Measurements from ENCODE around the gene CA9. TPM values are rescaled to one million over a fixed set of nuclear protein-coding genes. Genes with fewer than 3 reads are reported as not detected.

CA9 gene
- polyA plus RNA-seq (2011; rRNA removed) (0.13 and 0.32 TPM in 2 replicates), polyA minus RNA-seq (2011; rRNA and poly(A)+ RNA removed) (not detected in 2 replicates)

DNA sequence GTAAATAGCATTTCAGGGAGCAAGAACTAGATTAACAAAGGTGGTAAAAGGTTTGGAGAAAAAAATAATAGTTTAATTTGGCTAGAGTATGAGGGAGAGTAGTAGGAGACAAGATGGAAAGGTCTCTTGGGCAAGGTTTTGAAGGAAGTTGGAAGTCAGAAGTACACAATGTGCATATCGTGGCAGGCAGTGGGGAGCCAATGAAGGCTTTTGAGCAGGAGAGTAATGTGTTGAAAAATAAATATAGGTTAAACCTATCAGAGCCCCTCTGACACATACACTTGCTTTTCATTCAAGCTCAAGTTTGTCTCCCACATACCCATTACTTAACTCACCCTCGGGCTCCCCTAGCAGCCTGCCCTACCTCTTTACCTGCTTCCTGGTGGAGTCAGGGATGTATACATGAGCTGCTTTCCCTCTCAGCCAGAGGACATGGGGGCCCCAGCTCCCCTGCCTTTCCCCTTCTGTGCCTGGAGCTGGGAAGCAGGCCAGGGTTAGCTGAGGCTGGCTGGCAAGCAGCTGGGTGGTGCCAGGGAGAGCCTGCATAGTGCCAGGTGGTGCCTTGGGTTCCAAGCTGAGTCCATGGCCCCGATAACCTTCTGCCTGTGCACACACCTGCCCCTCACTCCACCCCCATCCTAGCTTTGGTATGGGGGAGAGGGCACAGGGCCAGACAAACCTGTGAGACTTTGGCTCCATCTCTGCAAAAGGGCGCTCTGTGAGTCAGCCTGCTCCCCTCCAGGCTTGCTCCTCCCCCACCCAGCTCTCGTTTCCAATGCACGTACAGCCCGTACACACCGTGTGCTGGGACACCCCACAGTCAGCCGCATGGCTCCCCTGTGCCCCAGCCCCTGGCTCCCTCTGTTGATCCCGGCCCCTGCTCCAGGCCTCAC lies at the start of gene CA9:
Gene CA9 (plus strand): TSS at position 797 of the 893 bp plus-strand sequence. CDS start 32 bp downstream, at position 829.
- no peak for DNase-seq (ENCODE audit: low read depth)
- ChIA-PET CTCF (interaction anchor here (0.8 to 5.0 kb wide), 5 partner anchors 8 to 63 kb away, joined by 3 to 29 read pairs (median 3); partner anchors contain the start of gene ARHGEF39), POLR2A (no interaction called here)
- no peaks in the 10 kb centered on the region for H3K27me3 ChIP-seq (ENCODE audit: control insufficient read depth, insufficient read depth, low read length)
- H3K4me3 ChIP-seq (ENCODE audit: low read depth, low read length): no peak within 1 kb of the TSS
- no peaks in the 10 kb centered on the region for H3K36me3 ChIP-seq (ENCODE audit: control insufficient read depth, insufficient read depth, low read length)
- TF ChIP-seq, protein P1, sequence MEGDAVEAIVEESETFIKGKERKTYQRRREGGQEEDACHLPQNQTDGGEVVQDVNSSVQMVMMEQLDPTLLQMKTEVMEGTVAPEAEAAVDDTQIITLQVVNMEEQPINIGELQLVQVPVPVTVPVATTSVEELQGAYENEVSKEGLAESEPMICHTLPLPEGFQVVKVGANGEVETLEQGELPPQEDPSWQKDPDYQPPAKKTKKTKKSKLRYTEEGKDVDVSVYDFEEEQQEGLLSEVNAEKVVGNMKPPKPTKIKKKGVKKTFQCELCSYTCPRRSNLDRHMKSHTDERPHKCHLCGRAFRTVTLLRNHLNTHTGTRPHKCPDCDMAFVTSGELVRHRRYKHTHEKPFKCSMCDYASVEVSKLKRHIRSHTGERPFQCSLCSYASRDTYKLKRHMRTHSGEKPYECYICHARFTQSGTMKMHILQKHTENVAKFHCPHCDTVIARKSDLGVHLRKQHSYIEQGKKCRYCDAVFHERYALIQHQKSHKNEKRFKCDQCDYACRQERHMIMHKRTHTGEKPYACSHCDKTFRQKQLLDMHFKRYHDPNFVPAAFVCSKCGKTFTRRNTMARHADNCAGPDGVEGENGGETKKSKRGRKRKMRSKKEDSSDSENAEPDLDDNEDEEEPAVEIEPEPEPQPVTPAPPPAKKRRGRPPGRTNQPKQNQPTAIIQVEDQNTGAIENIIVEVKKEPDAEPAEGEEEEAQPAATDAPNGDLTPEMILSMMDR (IDR thresholded peaks at IDR 0.05; ENCODE audit: insufficient read depth, low read depth, low read length): no peak

DNA sequence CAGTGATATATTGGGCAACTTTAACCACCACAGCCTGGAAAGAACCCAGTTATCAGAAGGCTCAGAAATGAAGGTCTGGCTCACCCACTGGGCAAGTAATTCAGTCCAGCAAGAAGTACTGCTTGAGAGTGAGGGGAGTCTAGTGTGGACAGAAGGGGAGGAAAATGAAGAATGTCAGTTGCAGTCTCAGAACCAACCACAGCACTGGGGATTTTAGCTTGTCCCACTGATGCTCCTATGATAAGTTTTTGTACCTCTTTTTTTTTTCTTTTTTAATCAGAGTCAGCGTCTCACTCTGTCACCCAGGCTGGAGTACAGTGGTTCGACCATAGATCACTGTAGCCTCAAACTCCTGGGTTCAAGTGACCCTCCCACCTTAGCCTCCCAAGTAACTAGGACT lies 46.2 kb upstream of the CA9 start:
- CTCF ChIA-PET: interaction anchor here (1.3 kb wide), 2 partner anchors 19 kb away, joined by 3 to 4 read pairs; no protein-coding TSS in a partner anchor
- H3K36me3 ChIP-seq (ENCODE audit: control insufficient read depth, insufficient read depth, low read length): no peaks in the 10 kb centered on the region
- no peak for DNase-seq (ENCODE audit: low read depth)
- no peak overlapping the region for H3K4me3 ChIP-seq (ENCODE audit: low read depth, low read length)
- H3K27me3 ChIP-seq (ENCODE audit: control insufficient read depth, insufficient read depth, low read length): no peaks in the 10 kb centered on the region; the same call in 1 of the 2 replicates
- TF ChIP-seq, protein P1 (IDR thresholded peaks at IDR 0.05; ENCODE audit: insufficient read depth, low read depth, low read length): no peak
- POLR2A ChIA-PET: no interaction called here

DNA sequence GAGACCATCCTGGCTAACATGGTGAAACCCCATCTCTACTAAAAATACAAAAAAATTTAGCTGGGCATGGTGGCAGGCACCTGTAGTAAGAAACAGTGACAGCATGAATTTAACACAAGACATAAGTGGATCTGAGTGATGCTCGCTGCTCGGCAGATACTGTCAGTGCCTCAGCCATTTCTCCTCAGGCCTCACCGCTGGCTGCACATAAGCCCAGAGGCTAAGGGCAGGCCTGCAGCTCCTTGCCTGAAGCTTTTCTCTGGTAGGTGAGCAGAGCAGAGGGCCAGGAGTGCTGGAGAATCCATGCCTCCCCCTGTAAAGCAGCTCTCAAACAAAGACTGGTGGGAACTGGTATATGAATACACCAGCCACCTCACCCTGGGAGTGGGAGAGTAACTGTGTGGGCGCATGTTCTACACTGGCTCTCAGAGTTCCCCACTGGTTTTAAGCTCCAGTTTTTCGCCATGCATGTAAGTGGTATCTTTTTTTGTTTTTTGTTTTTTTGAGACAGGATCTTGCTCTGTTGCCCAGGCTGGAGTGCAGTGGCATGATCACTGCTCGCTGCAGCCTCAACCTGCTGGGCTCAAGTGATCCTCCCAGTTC lies 45.2 kb upstream of the CA9 start:
- CTCF ChIA-PET: interaction anchor here (0.8 to 1.9 kb wide), 5 partner anchors 15 to 139 kb away, joined by 3 to 7 read pairs (median 4); partner anchors contain the start of gene RUSC2
- no peak overlapping the region for H3K4me3 ChIP-seq (ENCODE audit: low read depth, low read length)

DNA sequence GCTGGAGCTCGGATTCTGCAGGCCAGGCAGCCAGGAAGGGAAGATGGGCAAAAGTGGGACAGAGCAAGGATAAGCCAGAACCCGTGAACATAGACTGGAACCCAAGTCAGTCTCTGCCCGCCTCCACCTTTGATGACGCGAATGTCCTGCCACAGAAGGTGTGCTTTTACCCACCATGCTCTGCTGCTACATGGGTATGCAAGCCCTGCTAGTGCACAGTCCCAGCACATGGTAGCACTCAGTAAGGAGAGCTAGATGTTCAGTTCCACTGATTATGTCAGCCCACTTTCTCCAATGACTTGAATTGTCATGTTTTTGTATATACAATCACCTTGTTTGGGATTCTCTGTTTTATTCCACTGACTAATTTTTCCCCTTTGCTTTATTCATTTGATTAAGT lies 44.1 kb upstream of the CA9 start:
- ChIA-PET CTCF (interaction anchor here (1.0 to 1.9 kb wide), 4 partner anchors 10 to 19 kb away, joined by 3 to 7 read pairs (median 6); no protein-coding TSS in a partner anchor), POLR2A (no interaction called here)
- Histone ChIP-seq H3K4me3 (ENCODE audit: low read depth, low read length) (no peak overlapping the region), H3K27me3 (ENCODE audit: control insufficient read depth, insufficient read depth, low read length) (no peaks in the 10 kb centered on the region; the same call in 1 of the 2 replicates), H3K36me3 (ENCODE audit: control insufficient read depth, insufficient read depth, low read length) (no peaks in the 10 kb centered on the region)
- DNase-seq (ENCODE audit: low read depth): no peak
- TF ChIP-seq, protein P1 (IDR thresholded peaks at IDR 0.05; ENCODE audit: insufficient read depth, low read depth, low read length): no peak

More for the DNA sequence above, 45.2 kb upstream of the CA9 start:
- no peak for DNase-seq (ENCODE audit: low read depth)
- Histone ChIP-seq H3K27me3 (ENCODE audit: control insufficient read depth, insufficient read depth, low read length) (no peaks in the 10 kb centered on the region; the same call in 1 of the 2 replicates), H3K36me3 (ENCODE audit: control insufficient read depth, insufficient read depth, low read length) (no peaks in the 10 kb centered on the region)
- POLR2A ChIA-PET: no interaction called here
- TF ChIP-seq, protein P1 (IDR thresholded peaks at IDR 0.05; ENCODE audit: insufficient read depth, low read depth, low read length): no peak

DNA sequence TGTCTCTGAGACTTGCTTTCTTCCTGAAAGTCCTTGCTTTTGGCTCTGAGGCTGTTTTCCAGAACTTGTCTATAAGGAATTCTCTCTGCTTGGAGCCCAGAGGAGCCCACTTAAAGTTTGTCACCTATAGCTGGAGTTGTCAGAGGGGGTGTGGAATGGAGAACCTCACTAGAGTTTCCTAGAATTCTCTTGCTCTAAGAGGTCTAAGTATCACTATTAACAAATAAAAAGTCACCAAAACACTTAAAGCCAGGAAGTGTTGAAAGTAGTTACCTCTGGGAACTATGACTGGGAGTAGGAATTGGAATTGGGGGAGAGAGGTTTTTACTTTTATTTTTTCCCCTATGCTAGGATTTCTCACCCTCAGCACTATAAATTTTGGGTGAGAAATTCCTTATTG lies 38.0 kb upstream of the CA9 start:
- CTCF ChIA-PET: interaction anchor here (1.0 to 2.5 kb wide), 3 partner anchors 11 to 25 kb away, joined by 3 to 9 read pairs (median 7); no protein-coding TSS in a partner anchor
- H3K4me3 ChIP-seq (ENCODE audit: low read depth, low read length): no peak overlapping the region
- DNase-seq (ENCODE audit: low read depth): no peak
- H3K27me3 ChIP-seq (ENCODE audit: control insufficient read depth, insufficient read depth, low read length): no peaks in the 10 kb centered on the region
- no peaks in the 10 kb centered on the region for H3K36me3 ChIP-seq (ENCODE audit: control insufficient read depth, insufficient read depth, low read length)
- TF ChIP-seq, protein P1 (IDR thresholded peaks at IDR 0.05; ENCODE audit: insufficient read depth, low read depth, low read length): no peak
- POLR2A ChIA-PET: no interaction called here
